DOHH2 (cell line): ENCODE results near the gene GALNTL6.

Source experiments
- CTCF ChIP-seq: fragments of 200-600 bp; sonication (generic); IDR thresholded peaks from one replicate; pipeline ENCODE4 v1.5.1; 2014; ENCODE audit warnings: antibody characterized with exemption, mild to moderate bottlenecking, low read depth, low read length; ENCODE audit not compliant: poor library complexity, severe bottlenecking
- EZH2phosphoT487 ChIP-seq: fragments of 200-600 bp; sonication (generic); IDR thresholded peaks from 2 replicates; pipeline ENCODE4 v1.6.1; 2017; ENCODE audit warnings: borderline replicate concordance, mild to moderate bottlenecking, antibody characterized with exemption, low read length, moderate library complexity, mixed read lengths

- TF ChIP-seq CTCF (no peak), EZH2phosphoT487 (no peak)
Measured at GRCh38 chr4:172760512-172760911, 947.3 kb downstream of the GALNTL6 start.
